Karpas-422 (cell line): ENCODE measurements around the gene LYRM7. TPM values are rescaled to one million over a fixed set of nuclear protein-coding genes. Genes with fewer than 3 reads are reported as not detected.

Experiments
- DNase-seq: peaks from one replicate; pipeline ENCODE4 v3.0.0-alpha.2; 2015
- H2AFZ ChIP-seq: fragments of 200-600 bp; sonication (generic); 2 replicates; pipeline ENCODE4 v1.6.1; 2014; ENCODE audit warnings: antibody characterized with exemption, low read length, mixed read lengths
- H3K27ac ChIP-seq: fragments of 200-600 bp; sonication (generic); 2 replicates; pipeline ENCODE4 v1.5.1; 2014; ENCODE audit warnings: mild to moderate bottlenecking, low read length, moderate library complexity
- H3K27me3 ChIP-seq: fragments of 200-600 bp; sonication (generic); 2 replicates; pipeline ENCODE4 v1.6.1; 2014; ENCODE audit warnings: low read length, mixed read lengths
- H3K36me3 ChIP-seq: fragments of 200-600 bp; sonication (generic); 2 replicates; pipeline ENCODE4 v1.6.1; 2014; ENCODE audit warnings: low read length, mixed read lengths; ENCODE audit not compliant: insufficient read depth
- H3K4me1 ChIP-seq: fragments of 200-600 bp; sonication (generic); 2 replicates; pipeline ENCODE4 v1.6.1; 2014; ENCODE audit warnings: mild to moderate bottlenecking, low read length, mixed read lengths
- H3K4me2 ChIP-seq: fragments of 200-600 bp; sonication (generic); 2 replicates; pipeline ENCODE4 v1.6.1; 2014; ENCODE audit warnings: low read length, low read depth, mild to moderate bottlenecking; ENCODE audit not compliant: poor library complexity, severe bottlenecking
- H3K4me3 ChIP-seq: fragments of 200-600 bp; sonication (generic); 2 replicates; pipeline ENCODE4 v1.5.1; 2014; ENCODE audit warnings: mild to moderate bottlenecking, antibody characterized with exemption, low read length, mixed read lengths
- H3K79me2 ChIP-seq: fragments of 200-600 bp; sonication (generic); 2 replicates; pipeline ENCODE4 v1.6.1; 2014; ENCODE audit warnings: mild to moderate bottlenecking, low read length, mixed read lengths
- H3K9ac ChIP-seq: fragments of 200-600 bp; sonication (generic); 2 replicates; pipeline ENCODE4 v1.6.0; 2014; ENCODE audit warnings: low read length
- H3K9me2 ChIP-seq: fragments of 200-600 bp; sonication (generic), shearing (Covaris generic); replicated peaks from 2 replicates; pipeline ENCODE4 v1.6.0; 2014; ENCODE audit warnings: mild to moderate bottlenecking, low read length, moderate library complexity; ENCODE audit not compliant: insufficient read depth
- H3K9me3 ChIP-seq: fragments of 300-700, 200-600 bp; sonication (generic); 2 replicates; pipeline ENCODE4 v1.6.1; 2014; ENCODE audit warnings: low read length, mixed read lengths
- H4K20me1 ChIP-seq: fragments of 200-600 bp; sonication (generic); 2 replicates; pipeline ENCODE4 v1.6.1; 2014; ENCODE audit warnings: mild to moderate bottlenecking, antibody characterized with exemption, low read length, low read depth; ENCODE audit not compliant: insufficient read depth
- total RNA-seq: library from RNA; depleted of rRNA; stranded (reverse); fragments of >200 nt; shearing (Covaris generic); gene quantifications from 2 replicates; pipeline ENCODE4 v1.2.3, GENCODE V29; 2014; ENCODE audit warnings: low replicate concordance

LYRM7 gene
- total RNA-seq, 1 experiment from 2014 or later, result 28.4 TPM

- Histone ChIP-seq H2AFZ (no peak overlapping the region), H3K27me3 (no peaks in the 10 kb centered on the region), H3K9me3 (no peaks in the 10 kb centered on the region), H3K4me2 (no peak overlapping the region), H3K27ac (no peak overlapping the region), H3K36me3 (no peaks in the 10 kb centered on the region), H4K20me1 (no peaks in the 10 kb centered on the region), H3K79me2 (no peaks in the 10 kb centered on the region), H3K4me3 (no peak overlapping the region), H3K4me1 (no peaks in the 10 kb centered on the region), H3K9me2 (no peaks in the 10 kb centered on the region), H3K9ac (no peak overlapping the region)
- DNase-seq, result no peak
Measured at GRCh38 chr5:131148835-131149234, 21.9 kb upstream of the LYRM7 start.

GRCh38 chr5:131150408-131150807, 20.3 kb upstream of the LYRM7 start:
- Histone ChIP-seq H3K9ac (no peak overlapping the region), H3K9me2 (no peaks in the 10 kb centered on the region), H3K4me2 (no peak overlapping the region), H3K4me3 (no peak overlapping the region), H3K36me3 (no peaks in the 10 kb centered on the region), H3K79me2 (no peaks in the 10 kb centered on the region), H3K27me3 (no peaks in the 10 kb centered on the region), H3K27ac (no peak overlapping the region), H3K4me1 (no peaks in the 10 kb centered on the region), H2AFZ (no peak overlapping the region), H4K20me1 (no peaks in the 10 kb centered on the region), H3K9me3 (no peaks in the 10 kb centered on the region)
- no peak for DNase-seq

- Histone ChIP-seq H3K4me2 (no peak overlapping the region), H3K27me3 (no peaks in the 10 kb centered on the region), H2AFZ (no peak overlapping the region), H3K4me3 (no peak overlapping the region), H3K9me2 (no peaks in the 10 kb centered on the region), H3K79me2 (no peaks in the 10 kb centered on the region), H3K9ac (no peak overlapping the region), H3K4me1 (no peaks in the 10 kb centered on the region), H4K20me1 (no peaks in the 10 kb centered on the region), H3K9me3 (no peaks in the 10 kb centered on the region), H3K36me3 (no peaks in the 10 kb centered on the region), H3K27ac (no peak overlapping the region)
- no peak for DNase-seq
Measured at GRCh38 chr5:131151216-131151615, 19.5 kb upstream of the LYRM7 start.

GRCh38 chr5:131156385-131156784, 14.4 kb upstream of the LYRM7 start:
- Histone ChIP-seq H4K20me1 (no peaks in the 10 kb centered on the region), H3K27me3 (no peaks in the 10 kb centered on the region), H3K36me3 (peaks cover 29% of the 10 kb centered on the region; the same call in 1 of the 2 replicates), H3K79me2 (peaks cover 12% of the 10 kb centered on the region; the same call in 1 of the 2 replicates), H3K27ac (no peak overlapping the region), H3K4me3 (no peak overlapping the region), H2AFZ (no peak overlapping the region), H3K9ac (no peak overlapping the region), H3K9me3 (no peaks in the 10 kb centered on the region), H3K9me2 (no peaks in the 10 kb centered on the region), H3K4me1 (no peaks in the 10 kb centered on the region), H3K4me2 (no peak overlapping the region)
- peak; percentile 44 for DNase-seq

- Histone ChIP-seq H4K20me1 (no peaks in the 10 kb centered on the region), H3K27me3 (no peaks in the 10 kb centered on the region), H3K4me1 (no peaks in the 10 kb centered on the region), H3K9me3 (no peaks in the 10 kb centered on the region), H3K9ac (no peak overlapping the region), H3K27ac (no peak overlapping the region), H2AFZ (no peak overlapping the region), H3K79me2 (peaks cover 15% of the 10 kb centered on the region; the same call in 1 of the 2 replicates), H3K4me3 (no peak overlapping the region), H3K4me2 (no peak overlapping the region), H3K36me3 (peaks cover 32% of the 10 kb centered on the region; the same call in 1 of the 2 replicates), H3K9me2 (no peaks in the 10 kb centered on the region)
- DNase-seq, result peak; percentile 42
Measured at GRCh38 chr5:131156957-131157356, 13.8 kb upstream of the LYRM7 start.

GRCh38 chr5:131160134-131160533, 10.6 kb upstream of the LYRM7 start:
- no peak overlapping the region for H2AFZ ChIP-seq
- peaks cover 9% of the 10 kb centered on the region for H3K4me1 ChIP-seq
- no peaks in the 10 kb centered on the region for H3K9me2 ChIP-seq
- H3K4me3 ChIP-seq, result no peak overlapping the region
- H4K20me1 ChIP-seq, result peaks cover 4% of the 10 kb centered on the region; the same call in 1 of the 2 replicates
- H3K9ac ChIP-seq, result no peak overlapping the region
- no peak for DNase-seq
- no peaks in the 10 kb centered on the region for H3K9me3 ChIP-seq
- H3K36me3 ChIP-seq, result peaks cover 47% of the 10 kb centered on the region
- no peak overlapping the region for H3K27ac ChIP-seq
- H3K79me2 ChIP-seq, result peaks cover 47% of the 10 kb centered on the region
- no peaks in the 10 kb centered on the region for H3K27me3 ChIP-seq
- H3K4me2 ChIP-seq, result no peak overlapping the region

GRCh38 chr5:131163276-131164119, 7.2 kb upstream of the LYRM7 start:
- peak overlapping the region; percentile 78 for H3K4me3 ChIP-seq
- H3K4me2 ChIP-seq, result peak overlapping the region; percentile 89
- H3K9ac ChIP-seq, result peak overlapping the region; percentile 88
- no peaks in the 10 kb centered on the region for H3K9me3 ChIP-seq
- H3K27ac ChIP-seq, result peak overlapping the region; percentile 69
- H2AFZ ChIP-seq, result no peak overlapping the region
- no peaks in the 10 kb centered on the region for H3K9me2 ChIP-seq
- H3K79me2 ChIP-seq, result peaks cover 49% of the 10 kb centered on the region
- peak; percentile 61 for DNase-seq
- H3K4me1 ChIP-seq, result peaks cover 16% of the 10 kb centered on the region
- no peaks in the 10 kb centered on the region for H3K27me3 ChIP-seq
- H4K20me1 ChIP-seq, result peaks cover 4% of the 10 kb centered on the region; the same call in 1 of the 2 replicates
- peaks cover 45% of the 10 kb centered on the region for H3K36me3 ChIP-seq

GRCh38 chr5:131164191-131165118, 6.3 kb upstream of the LYRM7 start:
- Histone ChIP-seq H3K9me3 (no peaks in the 10 kb centered on the region), H3K27me3 (no peaks in the 10 kb centered on the region), H3K4me3 (peak overlapping the region; percentile 78), H3K4me2 (peak overlapping the region; percentile 89), H3K79me2 (peaks cover 49% of the 10 kb centered on the region), H4K20me1 (peaks cover 4% of the 10 kb centered on the region; the same call in 1 of the 2 replicates), H3K4me1 (peaks cover 20% of the 10 kb centered on the region), H3K9ac (peak overlapping the region; percentile 88), H3K9me2 (no peaks in the 10 kb centered on the region), H3K36me3 (peaks cover 36% of the 10 kb centered on the region), H2AFZ (no peak overlapping the region), H3K27ac (peak overlapping the region; percentile 69)
- peak; percentile 90 for DNase-seq
